Stimulated activated CD4-positive, alpha-beta T cell treated with anti-CD3 and anti-CD28 coated beads, Interleukin-15, amount 100 ng/mL, for 48 hours (primary cell): Measurements from ENCODE around the gene DIRAS3.
"Not testable (repeated sequence)": the region's sequence is repeated elsewhere in the genome, so short reads cannot be mapped to it uniquely, and the experiment has no call there.

ENCODE experiments used
- DNase-seq, 2 donors: peaks; one replicate each; pipeline ENCODE4 v3.0.0-alpha.2; 2020; ENCODE audit warnings: low read depth in 2 of 2

The DIRAS3 gene

GRCh38 chr1:68024635-68025338, 25.6 kb downstream of the DIRAS3 start:
- no peak for DNase-seq

- no peak for DNase-seq
Measured at GRCh38 chr1:68016381-68016780, 34.0 kb downstream of the DIRAS3 start.

GRCh38 chr1:68015971-68016370, 34.5 kb downstream of the DIRAS3 start:
- no peak for DNase-seq

- no peak for DNase-seq
Measured at GRCh38 chr1:68015369-68015768, 35.1 kb downstream of the DIRAS3 start.

- DNase-seq = no peak
Measured at GRCh38 chr1:68013351-68013750, 37.1 kb downstream of the DIRAS3 start.

GRCh38 chr1:68011657-68012375, 38.6 kb downstream of the DIRAS3 start:
- no peak for DNase-seq

- no peak for DNase-seq
Measured at GRCh38 chr1:68010543-68010942, 39.9 kb downstream of the DIRAS3 start.

- DNase-seq = no peak
Measured at GRCh38 chr1:68010090-68010489, 40.3 kb downstream of the DIRAS3 start.

- not testable (repeated sequence) for DNase-seq
Measured at GRCh38 chr1:68003626-68004025, 46.8 kb downstream of the DIRAS3 start.

GRCh38 chr1:68000191-68000590, 50.2 kb downstream of the DIRAS3 start:
- no peak for DNase-seq

- no peak for DNase-seq
Measured at GRCh38 chr1:67997746-67998145, 52.7 kb downstream of the DIRAS3 start.
